ENCODE measurements around the gene SENP7.
A peak's percentile ranks its signal among the peaks of the same experiment; 100 is the strongest.
"Not testable (repeated sequence)": the region's sequence is repeated elsewhere in the genome, so short reads cannot be mapped to it uniquely, and the experiment has no call there.

Gene SENP7

GRCh38 chr3:101438641-101439040 is 74.4 kb downstream of the SENP7 start:
- DNase-seq (ENCODE audit: low spot score) = not testable (repeated sequence)

DNA sequence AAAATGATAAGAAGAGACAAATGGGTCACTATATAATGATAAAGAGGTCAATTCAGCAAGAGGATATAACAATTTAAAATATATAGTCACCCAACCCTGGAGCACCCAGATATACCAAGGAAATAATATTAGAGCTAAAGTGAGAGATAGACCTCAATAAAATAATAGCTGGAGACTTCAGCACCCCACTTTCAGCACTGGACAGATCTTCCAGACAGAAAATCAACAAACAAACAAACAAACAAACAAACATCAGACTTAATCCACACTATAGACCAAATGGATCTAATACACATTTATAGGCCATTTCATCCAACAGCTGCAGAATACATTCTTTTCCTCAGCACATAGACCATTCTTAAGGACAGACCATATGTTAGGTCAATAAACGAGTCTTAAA is 79.4 kb downstream of the SENP7 start:
- DNase-seq (ENCODE audit: low spot score) = no peak

DNA sequence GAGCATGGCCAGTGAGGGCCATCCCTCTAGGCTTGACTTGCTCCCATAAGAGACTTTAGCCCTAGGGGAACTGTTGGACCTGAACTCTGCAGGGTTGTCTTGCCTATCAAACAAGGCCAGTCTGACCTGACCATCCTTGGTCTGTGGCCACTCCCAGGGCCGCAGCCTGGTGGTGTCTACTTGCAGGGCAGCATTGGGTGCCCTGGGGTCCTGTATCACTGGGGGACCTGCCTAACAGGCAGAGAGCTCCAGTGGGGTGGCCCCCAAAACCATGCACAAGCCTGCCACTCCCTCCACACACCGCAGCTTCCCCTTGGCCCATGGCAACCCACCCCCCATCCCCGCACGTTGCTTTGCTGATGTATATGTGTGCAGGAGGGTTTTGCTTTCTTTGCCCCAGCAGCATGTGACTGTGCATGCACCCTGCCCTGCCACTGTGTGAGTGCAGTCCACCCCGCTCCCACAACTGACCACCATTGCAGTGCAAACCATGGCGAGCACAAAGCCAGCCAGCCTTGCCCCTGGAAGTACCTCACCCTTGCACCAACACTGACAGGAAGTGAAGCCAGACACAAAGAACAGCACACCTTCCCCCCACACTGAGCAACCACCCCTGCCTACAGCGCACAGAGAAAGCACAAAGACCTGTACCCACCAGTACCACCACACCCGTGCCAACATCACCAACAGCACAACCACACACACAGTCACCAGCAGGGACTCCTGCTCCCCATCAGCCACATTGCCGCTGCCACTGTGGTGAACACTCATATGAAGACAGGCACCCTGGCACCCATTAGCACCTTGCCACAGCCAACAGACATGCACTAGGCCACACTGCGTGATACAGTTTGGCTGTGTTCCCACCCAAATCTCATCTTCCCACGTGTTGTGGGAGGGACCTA is 88.8 kb downstream of the SENP7 start:
- no peak for DNase-seq (ENCODE audit: low spot score)

GRCh38 chr3:101418851-101419250 is 94.2 kb downstream of the SENP7 start:
- DNase-seq (ENCODE audit: low spot score) = no peak

GRCh38 chr3:101414121-101414520 is 98.9 kb downstream of the SENP7 start:
- DNase-seq (ENCODE audit: low spot score) = no peak

GRCh38 chr3:101413656-101414055 is 99.4 kb downstream of the SENP7 start:
- no peak for DNase-seq (ENCODE audit: low spot score)

DNA sequence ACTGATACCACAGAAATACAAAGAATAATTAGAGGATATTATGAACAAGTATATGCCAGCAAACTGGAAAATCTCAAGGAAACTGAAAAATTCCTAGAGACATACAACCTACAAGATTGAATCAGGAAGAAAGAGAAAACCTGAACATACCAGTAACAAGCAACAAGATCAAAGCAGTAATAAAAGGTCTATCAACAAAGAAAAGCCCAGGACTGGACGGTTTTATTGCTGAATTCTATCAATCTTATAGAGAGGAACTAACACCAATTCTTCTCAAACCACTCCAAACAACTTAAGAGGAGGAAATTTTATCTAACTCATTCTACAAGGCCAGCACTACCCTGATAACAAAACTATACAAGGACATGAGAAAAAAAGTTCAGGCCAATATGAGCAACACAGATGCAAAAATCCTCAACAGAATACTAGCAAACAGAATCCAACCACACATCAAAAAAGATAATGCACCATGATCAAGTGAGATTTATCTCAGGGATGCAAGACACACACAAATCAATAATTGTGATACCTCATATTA is 121.5 kb downstream of the SENP7 start:
- DNase-seq (ENCODE audit: low spot score) = no peak

GRCh38 chr3:101388706-101389105 is 124.3 kb downstream of the SENP7 start:
- DNase-seq (ENCODE audit: low spot score) = no peak

DNA sequence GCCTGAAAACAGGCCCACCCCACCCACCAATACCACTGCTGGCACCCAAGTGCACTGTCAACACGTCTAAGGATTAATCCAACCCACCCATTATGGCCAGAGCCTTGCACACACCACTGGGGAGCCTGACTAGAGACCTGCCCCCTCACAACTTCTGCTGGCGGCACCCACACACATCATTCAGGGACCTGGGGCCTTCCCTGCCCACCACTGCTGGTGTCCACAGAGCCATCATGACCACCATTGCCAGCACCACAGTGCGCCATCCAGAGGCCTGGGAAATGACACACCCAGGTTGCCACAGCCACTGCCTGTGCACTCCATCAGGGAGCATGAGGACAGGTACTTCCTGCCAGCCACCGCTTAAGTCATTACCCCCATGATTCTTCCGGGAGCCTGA is 125.7 kb downstream of the SENP7 start:
- no peak for DNase-seq (ENCODE audit: low spot score)

- DNase-seq (ENCODE audit: low spot score) = no peak
Observed at GRCh38 chr3:101384426-101384825, 128.6 kb downstream of the SENP7 start.

DNA sequence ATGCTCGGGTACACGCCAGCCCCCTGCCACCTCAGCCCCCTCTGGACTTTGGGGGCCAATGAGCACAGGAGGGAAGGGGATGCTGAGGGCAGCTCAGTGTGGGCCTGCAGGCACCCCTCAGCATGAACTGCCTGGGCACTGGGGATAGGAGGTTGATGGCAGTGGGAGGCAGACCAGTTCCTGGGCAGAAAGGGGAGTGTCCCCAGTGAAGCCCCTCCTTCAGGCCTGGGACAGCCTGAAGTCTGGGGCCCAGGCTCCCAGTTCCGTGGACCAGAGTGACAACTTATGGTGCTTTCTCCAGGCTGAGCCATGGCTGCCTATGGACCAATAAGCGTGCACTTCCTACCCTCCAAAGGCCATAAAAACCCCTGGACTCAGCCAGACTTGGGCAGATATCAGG is 129.4 kb downstream of the SENP7 start:
- DNase-seq (ENCODE audit: low spot score) = no peak

GRCh38 chr3:101383156-101383575 is 129.8 kb downstream of the SENP7 start:
- DNase-seq (ENCODE audit: low spot score) = no peak

- DNase-seq (ENCODE audit: low spot score) = no peak
Observed at GRCh38 chr3:101381809-101382208, 131.2 kb downstream of the SENP7 start.

DNA sequence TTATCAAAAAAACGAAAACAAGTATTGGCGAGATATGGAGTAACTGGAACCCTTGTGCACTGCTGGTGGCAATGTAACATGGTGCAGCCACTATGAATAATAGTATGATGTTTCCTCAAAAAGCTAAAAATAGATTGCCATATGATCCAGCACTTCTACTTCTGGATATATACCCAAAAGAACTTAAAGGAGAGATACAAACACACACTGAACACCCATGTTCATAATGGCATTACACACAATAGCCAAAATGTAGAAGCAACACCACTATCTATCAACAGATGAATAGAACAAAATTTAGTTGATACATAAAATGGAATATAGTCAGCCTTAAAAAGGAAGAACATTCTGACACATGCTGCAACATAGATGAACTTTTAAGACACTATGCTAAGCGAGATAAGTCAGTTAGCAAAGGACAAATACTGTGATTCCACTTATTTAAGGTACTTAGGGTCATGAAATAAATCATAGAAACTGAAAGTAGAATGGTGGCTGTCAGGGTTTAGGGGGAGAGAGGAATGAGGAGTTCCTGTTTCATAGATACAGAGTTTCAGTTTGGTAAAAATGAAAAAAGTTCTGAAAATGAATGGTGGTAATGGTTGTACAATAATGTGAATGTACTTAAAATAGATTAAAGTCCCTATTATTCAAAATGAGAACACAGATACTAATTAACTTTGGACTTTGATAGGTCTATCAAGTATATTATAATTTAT is 133.2 kb downstream of the SENP7 start:
- DNase-seq (ENCODE audit: low spot score) = peak; percentile 45

GRCh38 chr3:101377796-101378195 is 135.2 kb downstream of the SENP7 start:
- no peak for DNase-seq (ENCODE audit: low spot score)

DNA sequence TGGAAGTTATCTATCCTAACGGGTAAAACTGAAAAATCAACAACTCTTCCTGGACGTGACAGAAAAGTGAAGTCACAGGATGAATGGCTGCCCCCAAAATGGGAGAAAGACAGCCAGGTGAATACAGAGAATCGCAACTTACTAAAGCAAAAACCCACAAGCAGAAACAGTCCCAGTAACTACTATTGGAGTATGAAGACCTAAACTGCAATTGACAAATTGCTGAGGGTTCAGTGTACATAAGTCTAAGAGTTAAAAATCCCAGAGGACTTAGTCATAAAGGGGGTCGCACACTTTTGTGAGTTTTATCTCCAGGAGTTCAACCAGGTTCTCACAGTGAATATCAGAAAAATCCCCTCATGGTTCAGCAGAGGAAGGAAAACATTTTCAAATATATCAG is 135.8 kb downstream of the SENP7 start:
- no peak for DNase-seq (ENCODE audit: low spot score)

DNA sequence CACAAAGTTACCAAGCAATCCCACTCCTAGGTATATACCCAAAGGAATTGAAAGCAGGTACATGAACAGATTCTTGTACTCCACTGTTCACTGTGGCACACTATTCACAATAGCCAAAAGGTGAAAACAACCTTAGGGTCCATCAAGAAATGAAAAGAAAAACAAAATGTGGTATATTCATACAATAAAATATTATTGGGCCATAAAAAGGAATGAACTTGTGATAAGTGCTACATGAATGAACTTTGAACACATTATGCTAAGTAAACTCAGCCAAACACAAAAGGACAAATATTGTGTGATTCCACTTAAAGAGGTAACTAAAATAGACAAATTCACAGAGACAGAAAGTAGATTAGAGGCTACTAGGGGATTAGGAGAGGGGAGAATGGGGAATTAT is 137.4 kb downstream of the SENP7 start:
- DNase-seq (ENCODE audit: low spot score) = no peak

- no peak for DNase-seq (ENCODE audit: low spot score)
Observed at GRCh38 chr3:101362406-101362805, 150.6 kb downstream of the SENP7 start.

DNA sequence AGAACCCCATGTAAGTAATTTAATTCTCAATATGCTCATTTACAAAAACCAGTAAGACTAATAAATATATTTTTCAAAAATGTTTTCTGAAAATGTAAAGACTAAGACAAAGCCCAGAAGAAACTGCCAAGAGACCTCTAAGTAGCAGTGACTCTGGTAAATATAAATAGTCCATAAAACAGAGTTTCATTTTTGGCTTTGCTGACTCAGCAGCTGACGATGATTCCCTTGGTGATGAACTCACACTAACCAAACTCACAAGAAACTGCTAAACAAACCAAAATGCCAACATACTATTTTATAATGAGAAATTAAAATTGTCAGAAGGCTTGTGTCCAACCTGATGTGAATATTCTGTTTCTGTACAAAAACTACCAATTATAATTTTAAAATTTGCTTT is 161.2 kb downstream of the SENP7 start:
- DNase-seq (ENCODE audit: low spot score) = no peak

GRCh38 chr3:101340591-101340990 is 172.4 kb downstream of the SENP7 start:
- DNase-seq (ENCODE audit: low spot score) = no peak

- no peak for DNase-seq (ENCODE audit: low spot score)
Observed at GRCh38 chr3:101333883-101334282, 179.1 kb downstream of the SENP7 start.

- no peak for DNase-seq (ENCODE audit: low spot score)
Observed at GRCh38 chr3:101329016-101329673, 183.9 kb downstream of the SENP7 start.

Data from germinal center (tissue), 1 donor.